GM19351 (cell line): ENCODE results near the gene SLAMF7.
A peak's percentile ranks its signal among the peaks of the same experiment; 100 is the strongest.
"Not testable (repeated sequence)": the region's sequence is repeated elsewhere in the genome, so short reads cannot be mapped to it uniquely, and the experiment has no call there.

Experiments
- ATAC-seq: cut with Tn5 transposase; IDR thresholded peaks from one replicate; pipeline ENCODE4 v1.9.1; 2021; ENCODE audit warnings: mild to moderate bottlenecking, moderate library complexity; ENCODE audit not compliant: unreplicated experiment

The SLAMF7 gene

DNA sequence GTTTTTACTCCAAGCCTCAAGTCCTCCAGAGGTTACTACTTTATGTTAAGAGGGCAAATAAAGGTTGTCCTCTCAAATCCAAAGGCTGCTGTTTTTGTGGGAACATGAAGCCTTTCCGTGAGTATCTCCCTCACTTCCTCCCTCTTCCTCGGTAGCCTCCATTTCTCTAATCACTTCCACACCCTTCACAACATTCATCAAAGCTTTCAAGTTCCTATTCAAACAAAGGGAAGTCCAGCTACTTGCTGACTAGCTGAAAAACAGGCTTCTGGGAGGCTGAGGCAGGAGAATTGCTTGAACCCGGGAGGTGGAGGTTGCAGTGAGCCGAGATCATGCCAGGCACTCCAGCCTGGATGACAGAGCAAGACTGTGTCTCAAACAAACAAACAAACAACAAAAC is 20.8 kb upstream of the SLAMF7 start:
- ATAC-seq: no peak

DNA sequence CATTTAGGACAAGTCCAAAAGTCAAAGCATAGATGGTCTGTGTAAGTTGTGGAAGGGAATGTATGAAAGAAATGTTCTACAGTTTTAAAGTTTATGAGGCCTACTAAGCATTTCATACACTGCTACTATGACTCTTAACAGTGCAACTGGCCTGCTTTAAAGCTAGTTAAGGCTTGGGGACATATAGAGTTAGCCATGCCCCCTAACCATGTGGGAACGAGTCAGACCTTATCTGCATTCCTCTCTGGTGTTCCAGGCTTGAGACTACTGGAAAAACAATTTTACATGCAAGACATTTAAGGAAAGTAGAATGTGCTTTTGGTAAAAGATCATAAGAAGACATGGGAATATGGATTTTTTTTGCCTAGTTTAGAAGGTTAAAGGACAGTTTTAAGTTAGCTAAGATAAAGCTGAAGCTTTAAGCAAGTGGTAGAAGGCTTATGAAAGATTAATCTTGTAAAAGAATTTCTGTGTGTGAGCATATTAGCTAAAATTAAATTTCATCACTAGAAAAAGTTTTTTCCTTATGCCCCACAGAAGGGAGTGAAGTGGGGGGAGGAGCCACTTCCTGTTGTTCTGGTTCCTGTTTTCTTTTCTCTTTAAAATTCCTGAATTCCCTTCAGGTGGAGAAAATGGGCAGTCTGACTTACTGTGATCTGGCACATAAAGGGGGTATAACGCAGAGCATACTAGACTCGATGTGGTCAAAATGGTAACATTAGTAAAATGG is 18.5 kb upstream of the SLAMF7 start:
- ATAC-seq: no peak

DNA sequence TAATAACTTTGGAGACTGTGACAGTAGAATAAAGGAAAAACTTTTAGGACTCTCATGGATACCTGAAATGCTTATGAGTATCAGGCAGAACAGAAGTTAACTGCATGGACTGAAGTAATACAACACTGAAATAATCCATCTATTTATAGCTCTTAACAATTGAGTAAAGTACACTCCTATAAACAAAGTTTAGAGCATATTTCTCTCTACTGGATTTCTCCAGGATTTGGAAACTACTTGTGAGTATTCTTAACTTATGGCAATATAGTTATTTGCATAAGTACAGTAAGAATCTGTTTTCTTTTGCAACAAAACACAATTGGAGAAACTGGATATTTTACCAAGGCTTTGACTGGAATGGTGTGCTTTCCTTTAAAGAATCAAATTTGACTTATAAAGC is 17.6 kb upstream of the SLAMF7 start:
- ATAC-seq: no peak

DNA sequence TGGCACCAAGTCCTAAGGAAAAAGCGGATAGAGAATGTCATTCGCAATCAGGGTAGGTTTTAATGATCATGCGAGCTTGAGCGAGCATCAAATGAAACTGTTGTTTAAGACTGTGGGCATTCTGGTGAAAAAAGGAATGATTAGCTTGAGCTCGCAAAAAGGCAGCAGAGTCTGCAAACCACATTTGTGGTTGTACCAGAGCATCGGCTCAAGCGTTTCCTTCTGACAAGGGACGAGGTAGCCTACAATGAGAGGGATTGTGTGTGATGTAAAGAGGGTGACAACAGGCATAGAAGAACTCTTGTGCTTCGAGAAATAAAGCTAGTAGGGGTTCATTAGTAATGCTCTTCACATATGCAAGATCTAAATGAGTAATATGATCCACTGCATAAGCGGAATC is 16.3 kb upstream of the SLAMF7 start:
- no peak for ATAC-seq

DNA sequence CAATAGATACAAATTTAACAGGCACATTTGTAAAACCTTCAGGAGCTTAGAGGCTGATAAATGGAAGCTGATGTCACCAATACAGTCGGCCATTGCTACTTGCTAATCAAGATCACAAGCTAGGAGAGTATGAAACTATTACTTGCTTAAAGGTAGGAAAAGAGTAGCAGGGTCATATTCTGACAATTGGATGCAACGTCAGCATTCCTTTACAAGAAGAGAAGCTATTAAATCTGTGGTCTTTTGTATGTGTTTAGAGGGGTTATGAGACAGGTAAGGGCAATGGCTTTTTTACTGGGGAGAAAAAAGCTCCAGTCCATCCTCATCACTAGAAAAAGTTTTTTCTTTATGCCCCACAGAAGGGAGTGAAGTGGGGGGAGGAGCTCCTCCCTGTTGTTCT is 15.7 kb upstream of the SLAMF7 start:
- ATAC-seq: no peak

DNA sequence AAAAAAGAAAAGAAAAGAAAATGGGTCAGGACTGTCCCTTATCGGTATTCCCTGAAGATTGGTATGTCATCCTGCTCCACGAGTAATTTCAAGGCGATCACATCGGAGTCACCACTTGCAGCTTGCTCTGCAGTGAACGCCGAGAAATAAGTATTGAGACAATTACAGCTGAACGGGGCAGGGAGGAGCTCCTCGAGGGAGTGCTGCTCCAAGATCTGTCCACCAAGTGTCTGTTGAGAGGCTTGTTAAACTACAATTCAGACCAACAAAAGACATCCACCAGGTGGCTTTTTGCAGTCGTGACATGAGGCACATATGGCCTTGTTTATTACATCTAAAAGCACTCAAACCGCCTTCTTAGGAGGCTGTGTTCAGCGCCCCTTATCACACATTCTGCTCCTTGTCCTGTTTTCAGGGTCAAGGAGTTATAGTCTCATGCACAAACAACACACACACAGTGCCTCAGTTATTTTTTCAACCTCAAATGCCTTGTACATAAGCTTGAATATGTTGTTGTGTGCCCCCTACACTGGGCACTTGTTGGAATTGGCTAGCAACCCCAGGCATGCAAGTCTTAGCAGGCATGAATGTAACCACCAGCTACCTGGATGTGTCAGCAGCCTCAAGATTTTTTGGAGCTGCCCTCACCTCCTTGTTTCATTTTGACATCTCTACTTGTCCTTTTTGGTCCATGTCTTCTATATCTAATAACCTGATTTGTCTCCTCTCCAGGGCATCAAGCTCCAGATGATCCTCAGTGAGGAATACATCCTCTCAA is 14.4 kb upstream of the SLAMF7 start:
- no peak for ATAC-seq

DNA sequence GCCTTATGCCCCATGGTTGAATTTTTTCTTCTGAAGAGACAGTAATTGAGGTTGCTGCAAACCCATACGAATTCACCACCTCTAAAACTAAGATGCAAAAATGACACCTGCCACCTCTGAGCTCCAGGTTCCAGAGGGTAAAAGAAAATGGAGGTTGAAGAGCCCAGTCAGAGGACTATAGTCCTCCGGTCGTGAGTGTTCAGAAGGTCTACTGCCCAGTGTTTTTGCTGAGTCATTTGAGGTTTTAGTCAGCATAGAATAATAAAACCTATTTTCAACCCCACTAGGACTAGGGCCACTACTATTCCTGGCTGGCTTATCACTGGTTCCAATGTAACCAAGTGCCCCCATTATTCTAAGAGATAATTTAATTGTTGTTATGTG is 12.9 kb upstream of the SLAMF7 start:
- peak; percentile 28 for ATAC-seq

DNA sequence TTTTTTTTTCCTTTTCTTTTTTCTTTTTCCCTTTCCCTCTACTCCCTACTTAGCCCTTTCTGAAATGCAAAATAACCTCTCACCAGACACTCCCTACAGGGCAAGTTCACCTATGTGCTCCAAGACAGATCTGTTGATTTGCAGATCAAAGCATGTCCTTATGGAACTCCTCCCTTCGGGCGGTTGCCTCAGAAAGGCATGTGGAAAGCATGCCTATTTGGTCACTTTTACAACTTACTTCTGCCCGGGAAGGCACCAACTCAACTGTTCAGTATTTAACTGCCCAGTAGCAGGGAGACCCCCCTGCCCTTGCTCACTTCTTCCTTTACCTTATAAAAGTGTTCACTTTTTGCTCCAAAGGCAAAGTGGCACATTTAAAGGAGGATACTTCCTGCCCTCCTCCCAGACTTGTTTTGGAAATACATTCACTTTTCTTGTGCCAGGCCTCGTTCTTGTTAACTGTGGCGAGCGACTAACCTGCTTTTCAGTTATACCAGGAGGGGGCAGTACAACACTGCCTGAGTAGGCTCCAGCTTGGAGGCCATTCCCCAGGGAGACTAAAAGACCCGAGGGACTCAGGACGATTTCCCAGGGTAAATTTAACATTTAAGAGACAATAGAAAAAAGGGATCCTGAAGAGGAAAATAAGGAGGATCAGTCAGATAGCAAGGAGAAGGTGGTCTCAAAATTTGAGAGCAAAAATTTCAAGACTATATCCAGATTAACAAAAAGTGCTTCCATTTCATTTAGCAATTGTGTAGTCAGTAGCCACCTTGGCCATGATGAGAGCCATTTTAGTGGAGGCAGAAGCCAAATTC is 12.3 kb upstream of the SLAMF7 start:
- peak; percentile 71 for ATAC-seq

DNA sequence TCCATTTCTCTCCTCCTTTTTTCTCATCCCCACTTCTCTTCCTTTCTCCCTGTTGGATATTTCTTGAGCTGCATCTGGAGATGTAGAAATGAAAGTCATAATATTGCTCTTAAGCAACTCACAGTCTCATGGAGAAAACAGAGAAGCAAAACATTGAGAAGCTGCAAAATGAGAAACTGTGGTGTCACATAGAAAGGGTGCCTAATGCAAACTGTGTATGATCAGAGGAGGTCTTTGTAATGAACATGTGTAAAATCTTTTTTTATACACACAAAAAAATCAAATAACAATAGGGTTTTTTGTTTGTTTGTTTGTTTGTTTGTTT is 11.8 kb upstream of the SLAMF7 start:
- ATAC-seq: no peak

DNA sequence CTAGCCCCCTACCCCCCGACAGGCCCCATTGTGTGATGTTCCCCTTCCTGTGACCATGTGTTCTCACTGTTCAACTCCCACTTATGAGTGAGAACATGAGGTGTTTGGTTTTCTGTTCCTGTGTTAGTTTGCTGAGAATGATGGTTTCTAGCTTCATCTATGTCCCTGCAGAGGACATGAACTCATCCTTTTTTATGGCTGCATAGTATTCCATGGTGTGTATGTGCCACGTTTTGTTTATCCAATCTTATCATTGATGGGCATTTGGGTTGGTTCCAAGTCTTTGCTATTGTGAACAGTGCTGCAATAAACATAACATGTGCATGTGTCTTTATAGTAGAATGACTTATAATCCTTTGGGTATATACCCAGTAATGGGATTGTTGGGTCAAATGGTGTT is 7.5 kb upstream of the SLAMF7 start:
- not testable (repeated sequence) for ATAC-seq

DNA sequence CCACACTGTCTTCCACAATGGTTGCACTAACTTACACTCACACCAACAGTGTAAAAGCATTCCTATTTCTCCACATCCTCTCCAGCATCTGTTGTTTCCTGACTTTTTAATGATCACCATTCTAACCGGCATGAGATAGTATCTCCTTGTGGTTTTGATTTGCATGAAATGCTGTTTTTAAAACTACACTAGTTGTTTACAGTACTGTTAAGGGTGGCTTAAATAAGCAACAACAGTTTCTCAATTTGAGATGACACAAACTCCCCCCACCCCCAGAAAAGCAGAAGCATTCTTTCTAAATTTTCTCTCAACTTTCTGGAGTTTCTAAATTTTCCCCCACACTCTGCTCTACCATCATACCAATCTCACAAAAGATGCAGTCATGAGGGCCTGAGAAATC is 7.1 kb upstream of the SLAMF7 start:
- peak; percentile 60 for ATAC-seq

DNA sequence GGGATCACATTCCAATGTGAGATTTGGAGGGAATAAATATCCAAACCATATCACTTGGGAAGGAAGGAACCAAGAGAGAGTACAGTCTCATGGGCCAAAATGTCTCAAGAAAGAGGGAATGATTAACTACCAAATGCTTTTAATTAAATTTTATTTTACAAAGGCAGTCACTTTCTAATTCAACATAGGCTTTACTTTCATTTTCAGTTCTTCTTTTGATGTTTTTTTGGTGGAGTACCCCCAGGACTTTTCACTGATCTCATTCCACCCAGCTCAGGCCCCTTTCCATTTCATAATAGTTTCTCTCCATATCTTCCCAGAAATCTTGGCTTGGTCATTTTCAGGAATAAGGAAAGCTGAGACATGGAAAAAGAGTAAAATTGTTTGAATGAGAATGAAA is 5.1 kb upstream of the SLAMF7 start:
- no peak for ATAC-seq

DNA sequence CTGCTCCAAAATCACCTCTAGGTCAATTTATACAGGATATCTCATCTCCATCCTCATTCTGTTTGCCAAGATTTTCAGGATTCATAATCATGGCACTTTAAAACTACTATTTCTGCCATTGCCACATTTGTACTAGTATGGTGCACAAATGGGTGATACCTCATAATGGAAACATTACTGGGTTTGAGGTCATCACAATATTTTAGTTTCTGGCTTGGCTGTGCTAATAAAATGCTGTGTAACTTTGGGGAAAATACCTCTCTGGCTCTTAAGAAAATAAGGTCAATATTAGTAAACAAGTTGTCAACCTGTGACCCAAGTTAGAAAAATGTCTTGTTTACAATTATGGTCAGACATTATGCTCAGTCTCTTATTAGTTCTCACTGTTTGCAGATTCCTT is 4.7 kb upstream of the SLAMF7 start:
- no peak for ATAC-seq

DNA sequence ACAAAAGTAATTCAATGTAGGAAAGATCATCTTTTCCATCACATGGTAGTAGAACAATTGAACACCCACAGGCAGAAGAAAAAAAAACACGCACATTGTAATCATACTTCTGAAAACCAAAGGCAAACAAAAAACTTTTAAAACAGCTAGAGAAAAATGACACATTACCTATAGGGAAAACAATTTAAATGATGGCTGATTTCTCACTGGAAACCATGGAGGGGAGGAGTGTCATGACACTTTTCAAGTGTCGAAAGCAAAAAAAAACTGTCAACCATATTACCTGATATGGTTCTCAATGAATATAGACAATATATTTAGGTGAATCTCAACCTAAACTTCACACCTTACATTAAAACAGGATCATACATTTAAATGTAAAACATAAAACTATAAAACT is 776 bp upstream of the SLAMF7 start:
- no peak for ATAC-seq

DNA sequence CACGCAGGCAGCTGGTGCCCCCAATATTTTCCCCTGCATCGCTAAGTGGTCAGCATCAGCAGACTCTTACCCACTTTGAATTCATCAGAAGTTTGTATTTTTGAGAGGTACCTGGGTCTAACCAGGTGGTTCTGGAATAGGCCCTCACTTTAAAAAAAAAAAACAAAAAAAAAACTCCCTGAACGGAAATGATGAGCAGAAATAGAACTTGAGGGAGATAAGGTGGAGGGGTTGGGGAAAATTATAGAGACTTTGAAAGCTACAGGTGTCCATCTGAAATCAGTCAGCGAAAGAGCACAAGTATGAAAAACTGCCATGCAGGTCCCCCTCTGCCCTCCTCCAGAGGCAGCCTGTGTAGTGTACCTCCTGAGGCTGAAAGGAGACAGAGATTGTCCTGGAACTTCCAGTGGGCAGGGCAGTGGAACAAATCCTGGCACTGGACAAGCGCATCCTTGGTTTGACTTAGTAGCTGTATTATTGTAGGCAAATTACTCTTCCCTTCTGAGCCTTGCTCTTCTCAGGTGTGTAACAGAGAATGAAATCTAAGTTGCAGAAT is 1.2 kb downstream of the SLAMF7 start:
- no peak for ATAC-seq

DNA sequence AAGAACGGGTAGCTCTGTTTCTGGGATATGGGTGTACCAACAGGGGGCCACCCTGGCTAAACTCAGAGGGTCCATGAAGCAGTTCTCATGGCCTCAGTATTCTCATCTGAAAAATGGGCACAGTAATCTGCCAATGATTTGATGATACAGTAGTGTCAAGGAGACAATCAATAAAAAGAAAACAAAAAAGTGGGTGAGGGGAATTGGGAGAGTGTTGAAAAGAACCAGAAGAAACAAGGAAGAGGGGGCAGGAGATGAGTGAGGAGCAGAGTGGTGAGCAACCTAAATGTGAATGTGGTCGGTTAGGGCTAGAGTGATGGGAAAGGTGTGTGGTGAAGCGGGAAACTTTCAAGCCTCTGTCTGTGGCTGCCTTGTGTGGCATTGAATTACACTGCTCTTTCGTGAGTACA is 2.0 kb downstream of the SLAMF7 start:
- ATAC-seq: no peak

DNA sequence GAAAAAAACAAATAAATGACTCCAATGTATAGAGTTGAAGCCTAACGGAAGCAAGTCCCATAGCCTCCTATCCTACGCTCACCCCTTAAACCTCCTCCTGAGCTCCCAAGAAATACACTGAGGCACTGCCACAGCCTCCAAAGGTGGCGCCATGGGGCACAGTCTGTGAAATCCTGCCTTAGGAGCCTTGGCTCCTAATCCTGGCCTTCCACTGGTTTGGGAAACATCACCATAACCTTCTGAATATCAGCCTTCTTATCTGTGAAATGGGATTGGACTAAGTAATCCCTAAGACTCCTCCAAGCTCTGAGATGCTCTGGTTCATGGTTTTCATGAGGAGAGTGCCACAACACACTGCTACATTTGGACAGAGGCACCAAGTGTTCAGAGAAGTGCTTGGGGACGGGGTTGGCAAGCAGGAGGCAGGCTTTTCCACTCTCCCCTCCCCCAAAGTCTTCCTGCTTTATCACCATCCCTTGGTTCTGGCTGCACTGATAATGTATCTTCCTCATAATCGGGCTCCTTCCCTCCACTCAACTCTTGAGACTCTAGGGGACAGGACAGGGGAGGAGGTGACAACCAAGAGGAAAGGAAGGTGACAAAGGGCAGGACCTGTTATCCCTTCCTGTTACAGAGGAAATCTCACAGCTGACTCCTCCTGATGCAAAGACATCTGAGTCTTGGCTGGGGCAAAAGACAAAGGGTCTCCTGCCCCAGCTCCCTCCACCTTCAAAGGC is 2.7 kb downstream of the SLAMF7 start:
- ATAC-seq: no peak

DNA sequence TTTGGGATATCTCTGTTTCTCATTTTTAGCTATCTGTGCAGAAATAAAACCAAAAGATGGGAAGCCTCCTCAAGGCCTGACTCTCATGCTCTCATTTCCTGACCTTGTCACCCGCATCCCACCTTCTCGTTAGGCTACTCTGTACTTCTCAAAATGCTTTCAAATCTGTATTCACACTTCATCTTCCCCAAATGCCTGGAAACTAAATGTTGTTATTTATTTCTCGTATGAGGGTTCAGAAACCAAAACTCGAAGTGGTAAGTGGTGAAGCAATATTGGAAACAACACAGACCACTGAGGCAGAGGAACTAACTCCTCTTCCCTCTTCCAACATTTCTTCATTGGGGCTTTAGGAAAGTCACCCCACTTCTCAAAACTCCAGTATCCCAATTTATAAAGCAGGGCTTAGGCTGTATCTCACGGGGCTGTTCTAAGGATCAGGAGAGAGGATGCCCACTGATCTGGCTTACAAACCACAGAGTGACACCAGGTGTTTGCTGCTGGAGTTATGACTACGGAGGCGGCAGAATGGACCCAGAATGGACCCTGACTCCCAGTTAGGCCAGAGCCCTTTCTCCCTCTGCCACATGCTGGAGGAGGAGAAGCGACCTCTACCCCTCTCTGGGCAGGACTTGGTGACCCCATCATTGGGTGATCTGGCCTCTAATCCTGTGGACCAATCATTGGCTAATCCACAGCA is 3.5 kb downstream of the SLAMF7 start:
- no peak for ATAC-seq

DNA sequence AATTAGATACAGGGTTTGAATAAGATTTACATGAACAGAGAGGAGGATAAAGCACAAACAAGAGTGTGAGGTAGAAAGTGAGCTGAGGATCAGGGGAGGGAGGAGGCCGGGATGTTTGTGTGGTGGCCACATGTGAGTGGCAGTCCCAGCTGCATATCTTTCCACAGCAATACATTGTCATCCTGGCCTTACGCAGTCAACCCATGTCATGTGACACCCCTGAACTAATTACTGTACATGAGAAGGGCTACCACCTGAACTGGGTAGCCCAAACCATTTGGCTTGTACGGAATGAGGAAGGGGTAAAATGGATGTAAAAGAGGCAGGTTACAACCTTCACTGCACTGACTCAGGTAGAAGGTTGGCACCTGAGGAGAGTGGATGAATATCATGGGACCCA is 4.2 kb downstream of the SLAMF7 start:
- ATAC-seq: no peak

DNA sequence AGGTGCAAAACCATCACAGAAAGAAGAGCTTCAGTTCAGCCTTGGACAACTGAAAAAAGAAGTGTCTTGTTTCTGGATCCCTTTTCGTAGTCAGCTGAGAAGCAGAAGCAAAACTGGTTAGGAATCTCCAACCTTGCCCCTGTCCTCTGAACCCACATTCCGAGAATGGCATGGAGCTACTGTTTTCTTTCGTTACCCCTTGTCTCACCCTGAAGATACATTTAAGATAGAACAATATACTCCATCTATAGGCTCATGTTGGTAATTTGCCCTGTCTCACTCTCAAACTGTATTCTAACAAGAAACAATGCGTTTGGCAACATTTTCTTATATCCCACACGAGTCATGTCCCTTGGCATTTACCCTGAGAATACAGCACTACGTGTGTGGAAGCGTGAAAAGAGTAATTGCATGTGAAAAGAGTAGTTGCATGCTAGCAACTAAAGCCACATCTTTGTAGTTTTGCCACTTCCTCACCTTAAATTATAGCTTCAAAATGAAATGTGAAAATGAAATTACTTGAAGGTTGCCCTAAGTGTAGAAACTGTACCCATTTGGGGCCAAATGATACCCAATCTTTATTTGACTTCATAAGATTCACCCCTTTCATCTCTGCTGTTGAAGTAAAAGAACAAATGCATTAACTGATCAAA is 5.3 kb downstream of the SLAMF7 start:
- no peak for ATAC-seq
